SW 1271 (cell line): ENCODE results near the gene KPNA6.

Source experiments
- DNase-seq, 2 experiments: peaks; one replicate each; lab custom pipeline; 2025; lab: John Stamatoyannopoulos, UW

Gene KPNA6

DNA sequence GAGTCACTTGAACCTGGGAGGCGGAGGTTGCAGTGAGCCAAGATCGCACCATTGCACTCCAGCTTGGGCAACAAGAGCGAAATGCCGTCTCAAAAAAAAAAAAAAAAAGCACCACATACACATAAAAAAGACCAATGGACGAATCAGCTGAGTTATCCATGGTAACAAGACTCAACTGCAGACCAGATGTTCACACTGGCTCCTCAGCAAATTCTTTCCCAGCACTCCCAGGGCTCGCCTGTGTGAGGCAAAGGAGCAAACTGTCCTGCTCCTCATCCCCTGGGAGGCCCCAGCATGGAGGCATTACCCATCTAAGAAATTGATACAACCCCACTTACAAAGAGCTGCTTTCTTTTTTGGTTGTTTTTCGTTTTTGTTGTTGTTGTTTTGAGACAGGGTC is 111.2 kb downstream of the KPNA6 start:
- no peak for DNase-seq

DNA sequence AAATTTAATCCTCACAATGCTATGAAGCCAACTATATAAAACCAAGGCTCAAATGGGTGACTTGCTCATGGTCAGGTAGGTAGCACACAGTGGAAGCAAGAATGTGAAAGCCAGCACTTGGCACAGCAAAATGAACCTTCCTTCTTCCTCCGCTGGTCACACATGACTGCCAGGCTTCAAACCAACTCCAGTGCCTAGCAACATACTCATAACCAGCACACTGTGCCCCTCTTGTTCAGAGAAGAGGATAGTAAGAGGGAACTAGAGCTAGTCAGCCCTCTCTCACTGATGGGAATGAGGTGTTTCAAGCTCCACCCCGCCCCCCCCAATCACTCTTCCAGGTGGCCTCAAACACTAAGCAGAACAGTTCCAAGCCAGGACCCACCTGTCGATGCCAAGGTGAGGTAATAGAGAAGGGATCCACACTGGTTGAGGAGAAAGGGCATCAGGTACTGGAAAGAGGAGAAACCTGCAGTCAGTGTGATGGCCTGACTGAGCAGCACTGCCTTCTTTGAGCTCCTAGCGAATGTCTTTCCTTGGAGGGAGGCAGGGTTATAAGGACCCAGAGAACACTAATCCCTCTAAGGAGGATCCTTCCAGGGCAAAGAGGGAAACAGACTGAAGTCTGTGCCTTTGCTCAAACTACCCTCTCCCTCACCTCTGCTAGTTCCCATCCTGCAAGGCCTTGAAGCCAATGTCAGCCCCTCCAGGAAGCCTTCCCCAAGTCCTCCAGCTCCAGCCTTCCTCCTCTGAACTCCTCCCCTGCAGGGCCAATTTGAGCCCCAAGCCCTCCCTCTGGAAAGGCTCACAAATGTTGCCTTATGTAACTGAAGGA is 113.1 kb downstream of the KPNA6 start:
- DNase-seq, result no peak

DNA sequence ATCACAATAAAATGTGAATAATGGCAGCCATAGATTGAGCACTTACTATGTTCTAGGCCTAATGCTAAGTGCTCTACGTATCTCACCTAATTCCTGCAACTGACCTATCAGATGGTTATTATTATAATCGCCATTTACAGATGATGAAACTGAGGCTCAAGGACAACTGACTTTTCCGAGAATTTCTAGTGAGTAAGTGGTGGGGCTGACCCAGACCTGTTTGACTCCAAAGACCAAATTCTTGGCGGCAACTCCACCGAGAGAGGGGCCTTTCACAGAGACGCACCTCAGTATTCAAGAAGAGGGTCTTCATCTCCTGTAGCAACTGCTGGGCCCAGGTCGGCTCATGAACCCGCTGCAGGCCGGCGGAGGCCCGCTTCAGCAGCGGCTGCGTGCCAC is 113.7 kb downstream of the KPNA6 start:
- DNase-seq, result no peak

DNA sequence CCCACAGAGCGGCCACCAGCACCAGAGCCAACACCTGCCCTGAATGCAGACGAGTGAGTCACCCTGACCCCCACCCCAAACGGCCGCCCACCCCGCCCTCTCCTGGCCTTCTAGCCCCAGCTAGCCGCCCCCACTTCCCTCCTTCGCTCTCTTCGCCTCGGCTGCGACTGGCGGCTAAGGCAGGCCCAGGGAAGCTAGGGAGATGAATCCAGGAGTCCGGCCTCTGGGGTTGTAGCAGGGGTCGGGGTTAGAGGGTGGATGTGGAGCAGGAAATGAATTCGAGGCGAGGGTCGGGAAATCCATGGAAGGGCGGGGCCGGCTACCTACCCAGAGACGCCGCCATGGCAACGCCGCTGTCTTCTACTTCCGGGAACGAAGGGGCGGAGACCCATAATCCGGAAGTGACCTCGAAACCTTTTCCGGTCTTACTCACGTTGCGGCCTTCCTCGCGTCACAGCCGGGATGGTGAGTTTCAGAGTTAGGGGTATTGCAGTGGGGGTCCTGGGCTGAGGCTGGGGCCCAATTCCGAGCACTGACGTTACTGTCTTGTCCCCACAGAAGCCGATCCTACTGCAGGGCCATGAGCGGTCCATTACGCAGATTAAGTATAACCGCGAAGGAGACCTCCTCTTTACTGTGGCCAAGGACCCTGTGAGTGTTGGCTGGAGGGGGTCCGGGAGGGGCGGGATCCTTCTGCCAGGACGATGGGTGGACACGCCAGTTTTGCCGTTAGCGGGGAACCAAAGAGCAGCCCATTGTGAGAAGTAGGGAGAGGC is 114.3 kb downstream of the KPNA6 start, which contains the start of the genes EIF3I and TMEM234:
Gene EIF3I (plus strand): TSS at position 428 of the 776 bp plus-strand sequence. CDS start 35 bp downstream, at position 463.
Gene TMEM234 (minus strand): TSS at position 374 of the 776 bp plus-strand sequence. CDS start 31 bp downstream, at position 343.
- peak; percentile 39 to 80 for DNase-seq

DNA sequence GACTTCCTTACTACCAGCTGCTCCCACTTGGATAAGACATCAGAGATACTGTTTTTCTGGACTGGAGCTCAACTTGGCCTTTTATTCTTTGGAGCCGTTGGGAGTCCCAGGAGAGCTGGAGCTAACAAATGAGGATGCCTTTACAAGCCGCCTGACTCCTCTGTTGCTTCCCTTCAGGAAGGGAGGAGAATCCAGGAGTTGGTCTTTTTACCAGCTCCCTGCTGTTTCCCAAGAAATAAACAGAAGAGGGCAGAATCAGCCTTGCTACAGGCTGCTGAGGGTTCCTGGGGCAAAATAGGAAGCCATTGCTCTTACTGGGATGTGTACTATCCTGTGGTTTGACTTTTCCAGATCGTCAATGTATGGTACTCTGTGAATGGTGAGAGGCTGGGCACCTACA is 115.8 kb downstream of the KPNA6 start:
- DNase-seq, result no peak

DNA sequence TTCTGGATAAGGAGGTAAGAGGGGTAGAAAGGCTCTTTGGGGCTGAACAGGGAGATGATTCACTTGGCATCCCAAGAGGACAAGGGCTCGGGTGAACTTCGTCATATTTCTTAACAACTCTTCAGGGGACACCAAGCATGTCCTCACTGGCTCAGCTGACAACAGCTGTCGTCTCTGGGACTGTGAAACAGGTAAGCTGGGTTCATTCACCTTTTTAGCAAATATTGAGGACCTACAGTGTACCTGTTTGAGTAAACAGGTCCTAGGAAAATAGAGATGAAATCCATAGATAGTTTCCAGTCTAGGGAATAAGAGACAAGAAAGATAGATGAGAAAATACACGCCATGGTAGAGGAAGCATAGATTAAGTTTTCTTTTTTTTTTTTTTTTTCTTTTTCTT is 116.4 kb downstream of the KPNA6 start:
- no peak for DNase-seq
